Testis (tissue), 2 donors: ENCODE measurements around the gene ADTRP.

Source experiments
- CTCF ChIP-seq, 3 experiments: fragments of 450-650 bp in 2 of 3; fragments of 200-600 bp in 1 of 3; sonication (generic) in 1 of 3; IDR thresholded peaks; one replicate each; pipeline ENCODE4 v1.5.1; 2016 to 2019; ENCODE audit warnings: antibody characterized with exemption in 3 of 3, mild to moderate bottlenecking in 2 of 3, moderate library complexity in 1 of 3
- POLR2A ChIP-seq: fragments of 450-650 bp; IDR thresholded peaks from one replicate; pipeline ENCODE4 v1.6.1; 2017; ENCODE audit warnings: antibody characterized with exemption, mild to moderate bottlenecking, moderate library complexity

- no peak for TF ChIP-seq CTCF (IDR thresholded peaks at IDR 0.05)
- TF ChIP-seq POLR2A, result no peak
These were observed 32.4 kb upstream of the ADTRP start for GRCh38 chr6:11810854-11811643.
